GM18517 (cell line): ENCODE data around the gene TUT4.
"Not testable (repeated sequence)": the region's sequence is repeated elsewhere in the genome, so short reads cannot be mapped to it uniquely, and the experiment has no call there.

Experiments
- ATAC-seq: cut with Tn5 transposase; IDR thresholded peaks from one replicate; pipeline ENCODE4 v1.9.1; 2021; ENCODE audit warnings: mild to moderate bottlenecking, moderate library complexity; ENCODE audit not compliant: unreplicated experiment

Gene TUT4

DNA sequence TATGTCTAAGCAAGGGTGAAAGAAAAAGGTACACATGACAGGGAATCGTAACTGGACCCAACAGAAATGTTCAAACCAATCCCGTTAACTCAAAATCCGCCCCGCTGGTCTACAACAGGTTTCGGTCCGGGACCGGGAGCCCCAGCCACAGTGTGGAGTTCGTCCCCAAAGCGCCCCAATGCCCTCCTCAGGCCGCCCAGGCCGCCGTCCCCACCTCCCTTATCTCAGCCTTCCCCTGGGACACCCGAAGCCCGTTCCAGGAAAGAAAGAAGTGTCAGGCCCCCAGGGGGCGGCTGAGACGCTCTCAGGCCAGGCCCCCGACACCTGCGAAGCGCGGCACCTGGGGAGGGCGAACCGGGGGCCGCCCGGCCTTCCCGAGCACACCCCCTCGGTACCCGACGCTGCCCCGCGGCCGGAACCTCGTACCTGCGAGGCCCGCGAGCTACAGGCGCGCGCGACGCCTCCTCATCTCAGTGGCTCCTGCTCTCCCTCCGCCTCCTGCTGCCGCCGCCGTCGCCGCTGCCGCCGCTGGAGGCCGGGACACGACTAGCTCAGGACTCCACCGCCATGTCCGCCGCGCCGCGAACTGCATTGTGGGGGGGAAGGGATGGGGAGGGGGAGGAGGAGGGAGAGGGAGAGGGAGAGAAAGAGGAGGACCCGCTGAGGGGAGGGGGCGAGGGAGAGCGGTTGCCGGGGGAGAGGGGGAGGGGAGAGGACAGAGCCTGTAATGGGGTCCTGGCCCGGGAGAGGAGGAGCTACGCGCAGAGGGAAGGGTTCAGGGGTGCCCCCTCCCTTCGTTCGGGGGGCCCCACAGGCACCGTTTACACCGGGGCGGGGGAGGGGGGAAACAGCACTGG is at the start of gene TUT4:
TUT4 (minus strand) TSS at position 588 of the 857 bp plus-strand sequence. CDS start 26,812 bp downstream, outside the sequence.
- peak; percentile 55 for ATAC-seq

- ATAC-seq = no peak
These were observed 49.3 kb upstream of the TUT4 start, which contains the start of gene GPX7 for GRCh38 chr1:52601991-52602855. TSS of gene GPX7 (plus strand) at chr1:52602371. CDS start at chr1:52602410, 39 bp downstream.

- no peak for ATAC-seq
These were observed 48.6 kb upstream of the TUT4 start for GRCh38 chr1:52601519-52601918.

DNA sequence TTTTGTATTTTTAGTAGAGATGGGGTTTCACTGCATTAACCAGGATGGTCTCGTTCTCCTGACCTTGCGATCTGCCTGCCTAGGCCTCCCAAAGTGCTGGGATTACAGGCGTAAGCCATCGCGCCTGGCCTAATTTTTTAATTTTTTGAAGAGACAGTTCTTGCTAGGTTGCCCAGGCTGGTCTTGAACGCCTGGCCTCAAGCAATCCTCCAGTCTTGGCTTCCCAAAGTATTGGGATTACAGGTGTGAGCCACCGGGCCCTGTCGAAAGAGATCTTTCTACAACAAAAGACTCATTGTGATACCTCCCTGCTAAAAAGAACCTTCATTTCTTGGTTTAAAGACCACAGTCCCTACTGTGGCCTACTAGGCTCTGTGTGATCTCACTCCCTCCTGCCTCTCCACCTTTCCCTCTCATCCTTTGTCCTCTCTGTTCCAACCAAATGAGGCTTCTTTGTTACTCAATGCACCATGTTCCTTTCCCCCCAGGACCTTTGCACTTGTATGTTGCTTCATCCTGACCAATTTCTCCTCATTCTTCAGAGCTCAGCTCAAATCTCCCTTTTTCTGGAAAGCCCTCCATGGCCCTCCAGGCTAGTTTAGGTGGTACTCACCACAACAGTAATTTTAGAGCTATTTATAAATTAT is 47.8 kb upstream of the TUT4 start:
- no peak for ATAC-seq

- ATAC-seq = no peak
These were observed 46.3 kb upstream of the TUT4 start for GRCh38 chr1:52599236-52599635.

DNA sequence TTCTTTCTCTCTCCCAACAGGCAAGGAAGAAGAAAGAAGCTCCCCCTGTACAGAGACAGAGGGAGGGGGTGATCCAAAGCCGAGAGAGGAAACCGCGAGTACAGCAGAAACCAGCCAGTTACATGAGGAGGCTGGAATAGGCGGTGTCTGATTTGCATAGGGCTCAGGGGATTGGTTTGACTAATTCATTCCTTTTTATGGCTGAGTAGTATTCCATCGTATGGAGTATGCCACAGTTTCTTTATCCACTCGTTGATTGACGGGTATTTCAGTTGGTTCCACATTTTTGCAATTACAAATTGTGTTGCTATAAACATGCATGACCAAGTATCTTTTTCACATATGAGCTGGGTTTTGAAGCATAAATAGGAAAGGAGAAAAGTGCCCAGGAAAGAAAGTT is 45.8 kb upstream of the TUT4 start:
- ATAC-seq = no peak

DNA sequence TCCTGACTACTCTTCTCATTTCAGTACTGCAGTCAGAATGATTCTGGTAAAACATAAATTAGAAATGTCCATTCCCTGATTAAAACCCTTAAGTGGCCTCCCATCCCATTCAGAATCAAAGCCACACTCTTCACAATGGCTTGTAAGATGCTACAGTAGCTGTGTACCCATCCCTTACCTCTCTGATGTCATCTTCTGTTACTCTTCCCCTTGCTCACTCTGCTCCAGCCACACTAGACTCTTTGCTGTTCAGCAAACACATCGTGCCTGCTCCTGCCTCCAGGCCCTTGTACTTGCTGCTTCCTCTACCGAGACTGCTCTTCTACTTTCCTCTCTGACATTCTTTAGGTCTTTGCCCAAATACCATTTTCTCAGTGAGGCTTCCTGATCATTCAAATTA is 45.0 kb upstream of the TUT4 start:
- no peak for ATAC-seq

- ATAC-seq = no peak
These were observed 42.2 kb upstream of the TUT4 start for GRCh38 chr1:52595061-52595460.

- ATAC-seq = no peak
These were observed 40.6 kb upstream of the TUT4 start for GRCh38 chr1:52593495-52593894.

DNA sequence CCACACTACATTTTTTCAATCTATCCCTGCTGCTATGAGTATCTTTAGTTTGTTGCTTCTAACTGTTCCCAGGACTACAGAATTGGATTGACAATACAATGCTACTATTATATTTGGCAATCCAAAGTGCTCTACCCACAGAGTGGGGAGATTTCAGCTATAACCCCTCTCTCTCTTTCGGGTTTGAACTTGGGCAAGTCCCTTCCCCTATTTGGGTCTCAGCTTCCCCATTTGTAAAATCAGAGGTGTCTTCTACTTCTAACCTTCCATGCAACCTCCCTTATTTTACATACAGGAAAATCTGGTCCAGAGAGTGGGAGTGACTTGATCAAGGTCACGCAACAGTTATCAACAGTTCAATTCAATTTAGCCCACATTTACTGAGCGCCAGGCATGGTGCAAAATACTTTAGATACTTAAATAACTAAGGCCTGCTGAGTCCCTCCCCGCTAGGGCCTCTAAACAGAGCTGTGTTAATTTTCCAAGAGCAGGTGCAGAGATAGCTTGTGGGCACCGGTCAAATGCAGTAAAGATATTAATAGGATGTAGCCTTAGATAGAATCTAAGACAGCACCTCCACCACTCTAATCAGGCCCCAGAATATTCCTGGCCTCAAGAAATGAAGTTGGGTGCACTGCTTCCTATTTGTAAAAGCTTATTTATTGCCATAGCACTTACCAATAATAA is 39.9 kb upstream of the TUT4 start:
- no peak for ATAC-seq

DNA sequence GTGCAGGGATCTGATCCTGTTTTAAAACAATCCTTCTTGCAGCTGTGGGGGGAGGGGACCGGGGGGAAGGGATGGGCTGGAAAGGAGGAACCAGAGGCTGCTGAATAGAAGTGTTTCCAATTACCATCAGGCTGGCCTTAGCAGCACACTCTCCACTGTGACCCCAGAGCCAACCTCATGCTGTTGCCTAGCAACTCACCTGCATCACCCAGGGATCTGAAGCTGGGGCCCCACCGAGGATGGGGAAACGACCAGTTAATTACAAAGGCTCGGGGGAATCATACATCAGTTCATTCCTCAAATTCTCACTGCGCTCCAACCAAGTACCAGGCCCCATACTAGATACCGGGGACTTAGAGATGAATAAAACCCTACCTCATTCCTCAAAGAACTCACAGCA is 37.4 kb upstream of the TUT4 start:
- no peak for ATAC-seq

DNA sequence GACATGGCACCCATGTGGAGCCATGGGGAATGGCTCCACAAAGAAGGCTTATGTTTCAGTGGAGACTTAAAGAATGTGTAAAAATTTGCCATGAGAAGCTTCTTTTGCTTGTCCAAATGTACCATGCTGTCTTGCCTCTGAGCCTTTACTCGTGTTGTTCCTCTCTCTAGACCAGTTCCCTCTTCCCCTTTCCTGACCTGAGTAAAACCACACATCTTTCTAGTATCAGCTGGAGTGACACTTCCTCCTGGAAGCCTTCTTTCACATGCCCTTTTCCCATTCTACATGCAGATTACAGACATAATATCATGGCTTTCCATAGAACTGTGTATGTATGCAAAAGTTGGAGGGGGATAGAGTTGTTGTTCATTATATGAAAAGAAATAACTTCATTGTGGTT is 35.6 kb upstream of the TUT4 start:
- ATAC-seq = no peak

- no peak for ATAC-seq
These were observed 35.1 kb upstream of the TUT4 start for GRCh38 chr1:52588027-52588426.

DNA sequence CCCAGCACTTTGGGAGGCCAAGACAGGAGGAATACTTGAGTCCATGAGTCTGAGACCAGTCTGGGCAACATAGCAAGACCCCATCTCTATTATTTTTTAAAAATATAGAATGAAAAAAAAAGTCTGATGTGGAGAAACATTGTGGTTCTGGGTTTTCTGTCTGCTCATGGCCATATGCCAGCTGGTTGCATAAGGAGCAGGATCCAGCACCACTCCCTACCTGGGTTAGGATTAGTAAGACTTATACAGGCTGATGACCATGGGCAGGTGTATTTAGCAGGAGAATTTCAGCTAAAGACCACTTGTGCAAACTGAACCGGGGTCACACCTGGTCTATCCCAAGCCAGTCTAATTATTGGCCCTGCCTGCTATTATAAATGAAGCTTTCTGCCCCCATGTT is 32.6 kb upstream of the TUT4 start:
- no peak for ATAC-seq

DNA sequence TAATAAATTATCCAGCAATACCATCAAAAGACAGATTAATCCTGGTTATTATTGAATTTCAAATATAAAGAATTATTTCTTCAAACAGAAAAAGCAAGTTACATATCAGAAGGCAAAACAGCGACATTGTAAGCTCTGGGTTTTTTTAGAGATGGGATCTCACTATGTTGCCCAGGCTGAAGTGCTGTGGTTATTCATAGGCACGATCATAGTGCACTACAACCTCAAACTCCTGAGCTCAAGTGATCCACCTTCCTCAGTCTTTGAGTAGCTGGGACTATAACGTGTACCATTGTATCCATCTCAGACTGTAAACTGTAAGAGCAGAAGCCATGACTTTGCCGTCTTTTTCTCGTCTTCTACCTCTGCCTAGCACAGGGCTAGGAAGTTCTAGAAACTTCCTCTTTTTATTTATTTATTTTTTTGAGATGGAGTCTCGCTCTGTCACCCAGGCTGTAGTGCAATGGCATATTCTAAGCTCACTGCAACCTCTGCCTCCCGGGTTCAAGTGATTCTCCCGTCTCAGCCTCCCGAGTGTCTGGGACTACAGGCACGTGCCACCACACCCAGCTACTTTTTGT is 29.3 kb upstream of the TUT4 start:
- no peak for ATAC-seq

DNA sequence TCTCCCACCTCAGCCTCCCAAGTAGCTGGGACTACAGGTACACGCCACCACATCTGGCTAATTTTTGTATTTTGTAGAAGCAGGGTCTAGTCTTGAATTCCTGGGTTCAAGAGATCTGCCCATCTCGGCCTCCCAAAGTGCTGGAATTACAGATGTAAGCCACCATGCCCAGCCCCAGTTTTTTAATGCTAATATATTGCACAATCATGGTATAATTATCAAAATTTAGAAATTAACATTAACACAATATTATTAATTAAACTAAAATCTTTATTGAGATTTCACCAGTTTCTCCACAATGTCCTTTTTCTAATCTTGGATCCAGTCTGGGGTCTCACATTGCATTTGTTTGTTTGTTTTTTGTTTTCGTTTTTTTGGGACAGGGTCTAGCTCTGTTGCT is 27.4 kb upstream of the TUT4 start:
- ATAC-seq = no peak

DNA sequence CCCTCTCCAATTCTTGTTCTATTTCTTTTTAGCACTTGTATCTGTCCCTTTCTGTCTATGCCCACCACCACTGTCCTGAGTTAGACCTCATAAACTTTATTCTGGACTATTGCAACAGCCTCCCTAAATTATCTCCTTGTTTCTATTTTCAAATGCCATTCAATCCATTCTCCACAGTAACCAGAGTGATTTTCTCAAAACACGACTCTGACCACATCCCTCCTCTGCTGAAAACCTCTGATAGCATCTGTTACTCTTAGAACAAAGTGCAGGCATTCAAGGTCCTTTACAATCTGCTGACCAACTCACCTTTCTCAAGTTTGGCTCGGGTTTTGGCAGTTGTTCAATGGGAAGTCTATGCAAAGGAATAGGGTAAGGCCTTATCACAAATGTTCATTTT is 26.5 kb upstream of the TUT4 start:
- ATAC-seq = no peak

DNA sequence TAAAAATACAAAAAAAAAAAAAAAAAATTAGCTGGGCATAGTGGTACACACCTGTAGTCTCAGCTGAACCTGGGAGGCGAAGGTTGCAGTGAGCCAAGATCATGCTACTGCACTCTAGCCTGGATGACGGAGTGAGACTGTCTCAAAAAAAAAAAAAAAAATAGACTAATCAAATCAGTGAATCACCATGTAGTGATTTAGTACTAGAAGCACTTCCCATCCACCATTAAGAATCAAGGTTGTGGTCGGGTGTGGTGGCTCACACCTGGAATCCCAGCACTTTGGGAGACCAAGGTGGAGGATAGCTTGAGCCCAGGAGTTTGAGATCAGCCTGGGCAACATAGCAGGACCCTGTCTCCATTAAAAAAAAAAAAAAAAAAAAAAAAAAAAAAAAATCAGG is 25.2 kb upstream of the TUT4 start:
- not testable (repeated sequence) for ATAC-seq

DNA sequence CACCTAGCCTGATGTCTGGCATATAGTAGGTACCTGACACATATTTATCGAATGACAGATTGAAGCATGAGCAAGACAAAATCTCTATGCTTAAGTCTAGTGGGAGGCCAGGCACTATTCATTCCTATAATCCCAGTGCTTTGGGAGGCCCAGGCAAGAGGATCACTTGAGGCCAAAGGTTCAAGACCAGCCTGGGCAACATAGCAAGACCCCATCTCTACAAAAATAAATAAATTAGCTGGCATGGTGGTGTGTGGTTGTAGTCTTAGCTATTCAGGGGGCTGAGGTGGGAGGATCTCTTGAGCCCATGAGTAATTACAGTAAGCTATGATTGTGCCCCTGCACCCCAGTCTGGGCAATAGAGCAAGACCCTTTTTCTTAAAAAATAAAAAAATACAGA is 23.2 kb upstream of the TUT4 start:
- no peak for ATAC-seq

DNA sequence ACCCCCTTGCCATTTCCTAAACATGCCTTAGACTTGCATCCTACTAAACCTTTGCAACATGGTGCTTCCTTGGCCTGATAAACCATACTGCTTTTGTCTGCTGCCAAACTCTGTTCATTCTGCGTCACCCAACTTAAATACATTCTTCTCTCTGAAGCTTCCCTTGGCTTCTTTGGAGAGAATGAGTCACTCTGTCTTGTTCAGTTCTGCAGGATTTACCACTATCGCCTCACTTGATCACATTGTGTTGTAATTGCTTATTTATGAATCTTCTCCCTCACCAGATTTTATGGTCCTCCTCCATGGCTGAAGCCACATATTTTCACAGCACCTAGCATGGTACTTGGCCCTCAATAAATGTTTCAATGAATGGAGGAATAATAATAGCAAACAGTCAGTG is 21.7 kb upstream of the TUT4 start:
- no peak for ATAC-seq
